ENCODE data around the gene ZCCHC14. TPM values are rescaled to one million over a fixed set of nuclear protein-coding genes. Genes with fewer than 3 reads are reported as not detected.
A peak's percentile ranks its signal among the peaks of the same experiment; 100 is the strongest.

ZCCHC14 gene
- total and polyA plus RNA-seq, 2 of the 13 experiments (the other 11 are each of a cell fraction or from before 2014, with no cell fraction given): 12.4 to 12.5 TPM

DNA sequence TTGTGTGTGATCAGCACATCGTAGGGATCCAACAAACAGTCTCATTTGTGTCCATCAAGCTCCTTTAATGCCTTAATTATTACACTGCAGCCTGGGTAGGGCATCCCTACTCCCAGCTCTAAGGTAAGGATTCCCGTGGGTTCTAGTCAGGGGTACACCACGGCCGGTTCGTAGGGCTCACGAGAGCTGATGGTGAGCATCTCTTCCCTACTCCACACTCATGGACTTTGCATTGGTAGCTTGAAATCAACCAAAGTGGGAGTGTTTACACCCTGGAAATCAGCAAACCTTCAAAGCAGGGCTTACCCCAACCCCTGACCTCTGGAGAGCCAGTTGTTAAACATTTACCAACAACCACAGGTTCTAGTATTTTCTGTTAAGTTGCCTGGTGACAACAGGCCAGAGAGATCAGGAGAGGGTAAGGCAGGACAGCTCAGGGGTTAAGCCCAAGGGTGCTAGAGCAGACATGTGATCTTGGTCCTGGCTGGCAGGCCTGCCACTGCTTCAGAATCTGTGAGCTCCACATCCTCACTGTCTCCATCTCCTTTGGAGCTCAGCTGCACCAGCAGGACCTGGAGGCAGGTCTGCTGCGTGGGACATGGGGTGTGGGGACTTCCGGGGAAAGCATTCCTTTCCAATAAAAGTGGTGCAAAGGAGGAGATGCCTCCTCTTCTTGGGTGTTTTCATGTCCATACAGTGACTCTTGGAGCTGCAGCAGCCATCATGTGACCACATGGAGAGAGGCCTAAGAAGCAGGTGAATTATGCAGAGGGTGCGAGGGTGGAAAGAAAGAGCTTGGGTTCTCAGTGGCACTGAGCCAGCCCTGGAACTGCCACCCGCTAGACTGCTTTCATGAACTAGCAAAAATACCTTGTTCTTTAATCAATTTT, 36.1 kb upstream of the ZCCHC14 start (continued):
- TF ChIP-seq, protein P1, sequence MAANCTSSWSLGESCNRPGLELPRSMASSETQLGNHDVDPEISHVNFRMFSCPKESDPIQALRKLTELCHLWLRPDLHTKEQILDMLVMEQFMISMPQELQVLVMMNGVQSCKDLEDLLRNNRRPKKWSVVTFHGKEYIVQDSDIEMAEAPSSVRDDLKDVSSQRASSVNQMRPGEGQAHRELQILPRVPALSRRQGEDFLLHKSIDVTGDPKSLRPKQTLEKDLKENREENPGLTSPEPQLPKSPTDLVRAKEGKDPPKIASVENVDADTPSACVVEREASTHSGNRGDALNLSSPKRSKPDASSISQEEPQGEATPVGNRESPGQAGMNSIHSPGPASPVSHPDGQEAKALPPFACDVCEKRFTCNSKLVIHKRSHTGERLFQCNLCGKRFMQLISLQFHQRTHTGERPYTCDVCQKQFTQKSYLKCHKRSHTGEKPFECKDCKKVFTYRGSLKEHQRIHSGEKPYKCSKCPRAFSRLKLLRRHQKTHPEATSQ (CRISPR knock-in tag; IDR thresholded peaks at IDR 0.05; ENCODE audit: borderline replicate concordance): 0 out of 2 replicates have a peak, but pooled peaks have one; percentile 63
- TF ChIP-seq, protein P2, sequence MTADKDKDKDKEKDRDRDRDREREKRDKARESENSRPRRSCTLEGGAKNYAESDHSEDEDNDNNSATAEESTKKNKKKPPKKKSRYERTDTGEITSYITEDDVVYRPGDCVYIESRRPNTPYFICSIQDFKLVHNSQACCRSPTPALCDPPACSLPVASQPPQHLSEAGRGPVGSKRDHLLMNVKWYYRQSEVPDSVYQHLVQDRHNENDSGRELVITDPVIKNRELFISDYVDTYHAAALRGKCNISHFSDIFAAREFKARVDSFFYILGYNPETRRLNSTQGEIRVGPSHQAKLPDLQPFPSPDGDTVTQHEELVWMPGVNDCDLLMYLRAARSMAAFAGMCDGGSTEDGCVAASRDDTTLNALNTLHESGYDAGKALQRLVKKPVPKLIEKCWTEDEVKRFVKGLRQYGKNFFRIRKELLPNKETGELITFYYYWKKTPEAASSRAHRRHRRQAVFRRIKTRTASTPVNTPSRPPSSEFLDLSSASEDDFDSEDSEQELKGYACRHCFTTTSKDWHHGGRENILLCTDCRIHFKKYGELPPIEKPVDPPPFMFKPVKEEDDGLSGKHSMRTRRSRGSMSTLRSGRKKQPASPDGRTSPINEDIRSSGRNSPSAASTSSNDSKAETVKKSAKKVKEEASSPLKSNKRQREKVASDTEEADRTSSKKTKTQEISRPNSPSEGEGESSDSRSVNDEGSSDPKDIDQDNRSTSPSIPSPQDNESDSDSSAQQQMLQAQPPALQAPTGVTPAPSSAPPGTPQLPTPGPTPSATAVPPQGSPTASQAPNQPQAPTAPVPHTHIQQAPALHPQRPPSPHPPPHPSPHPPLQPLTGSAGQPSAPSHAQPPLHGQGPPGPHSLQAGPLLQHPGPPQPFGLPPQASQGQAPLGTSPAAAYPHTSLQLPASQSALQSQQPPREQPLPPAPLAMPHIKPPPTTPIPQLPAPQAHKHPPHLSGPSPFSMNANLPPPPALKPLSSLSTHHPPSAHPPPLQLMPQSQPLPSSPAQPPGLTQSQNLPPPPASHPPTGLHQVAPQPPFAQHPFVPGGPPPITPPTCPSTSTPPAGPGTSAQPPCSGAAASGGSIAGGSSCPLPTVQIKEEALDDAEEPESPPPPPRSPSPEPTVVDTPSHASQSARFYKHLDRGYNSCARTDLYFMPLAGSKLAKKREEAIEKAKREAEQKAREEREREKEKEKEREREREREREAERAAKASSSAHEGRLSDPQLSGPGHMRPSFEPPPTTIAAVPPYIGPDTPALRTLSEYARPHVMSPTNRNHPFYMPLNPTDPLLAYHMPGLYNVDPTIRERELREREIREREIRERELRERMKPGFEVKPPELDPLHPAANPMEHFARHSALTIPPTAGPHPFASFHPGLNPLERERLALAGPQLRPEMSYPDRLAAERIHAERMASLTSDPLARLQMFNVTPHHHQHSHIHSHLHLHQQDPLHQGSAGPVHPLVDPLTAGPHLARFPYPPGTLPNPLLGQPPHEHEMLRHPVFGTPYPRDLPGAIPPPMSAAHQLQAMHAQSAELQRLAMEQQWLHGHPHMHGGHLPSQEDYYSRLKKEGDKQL (CRISPR knock-in tag; IDR thresholded peaks at IDR 0.05; ENCODE audit: low read depth): peak; percentile 81
- peak; percentile 94 for TF ChIP-seq BCL6 (CRISPR knock-in tag; IDR thresholded peaks at IDR 0.05)
- peak; percentile 91 for TF ChIP-seq HNF4G (IDR thresholded peaks at IDR 0.05; ENCODE audit: borderline replicate concordance, low read depth, low read length)
- TF ChIP-seq HNF4G (CRISPR knock-in tag; IDR thresholded peaks at IDR 0.05; ENCODE audit: borderline replicate concordance, low read depth): peak; percentile 94
- no peak for TF ChIP-seq HNRNPLL (IDR thresholded peaks at IDR 0.05; ENCODE audit: low read depth, low read length, poor library complexity, severe bottlenecking)
- no peak for TF ChIP-seq ZNF30 (CRISPR knock-in tag; IDR thresholded peaks at IDR 0.05)
- TF ChIP-seq, protein P3, sequence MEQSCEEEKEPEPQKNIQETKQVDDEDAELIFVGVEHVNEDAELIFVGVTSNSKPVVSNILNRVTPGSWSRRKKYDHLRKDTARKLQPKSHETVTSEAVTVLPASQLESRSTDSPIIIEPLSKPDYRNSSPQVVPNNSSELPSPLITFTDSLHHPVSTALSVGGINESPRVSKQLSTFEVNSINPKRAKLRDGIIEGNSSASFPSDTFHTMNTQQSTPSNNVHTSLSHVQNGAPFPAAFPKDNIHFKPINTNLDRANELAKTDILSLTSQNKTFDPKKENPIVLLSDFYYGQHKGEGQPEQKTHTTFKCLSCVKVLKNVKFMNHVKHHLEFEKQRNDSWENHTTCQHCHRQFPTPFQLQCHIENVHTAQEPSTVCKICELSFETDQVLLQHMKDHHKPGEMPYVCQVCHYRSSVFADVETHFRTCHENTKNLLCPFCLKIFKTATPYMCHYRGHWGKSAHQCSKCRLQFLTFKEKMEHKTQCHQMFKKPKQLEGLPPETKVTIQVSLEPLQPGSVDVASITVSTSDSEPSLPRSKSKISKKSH (CRISPR knock-in tag; IDR thresholded peaks at IDR 0.05; ENCODE audit: borderline replicate concordance): peak; percentile 65; the same call in 1 of the 2 replicates
- TF ChIP-seq TCF7 (IDR thresholded peaks at IDR 0.05; ENCODE audit: low read depth): peak; percentile 97
- peak; percentile 88 for TF ChIP-seq MEF2D (CRISPR knock-in tag; IDR thresholded peaks at IDR 0.05)
- TF ChIP-seq, protein P4, sequence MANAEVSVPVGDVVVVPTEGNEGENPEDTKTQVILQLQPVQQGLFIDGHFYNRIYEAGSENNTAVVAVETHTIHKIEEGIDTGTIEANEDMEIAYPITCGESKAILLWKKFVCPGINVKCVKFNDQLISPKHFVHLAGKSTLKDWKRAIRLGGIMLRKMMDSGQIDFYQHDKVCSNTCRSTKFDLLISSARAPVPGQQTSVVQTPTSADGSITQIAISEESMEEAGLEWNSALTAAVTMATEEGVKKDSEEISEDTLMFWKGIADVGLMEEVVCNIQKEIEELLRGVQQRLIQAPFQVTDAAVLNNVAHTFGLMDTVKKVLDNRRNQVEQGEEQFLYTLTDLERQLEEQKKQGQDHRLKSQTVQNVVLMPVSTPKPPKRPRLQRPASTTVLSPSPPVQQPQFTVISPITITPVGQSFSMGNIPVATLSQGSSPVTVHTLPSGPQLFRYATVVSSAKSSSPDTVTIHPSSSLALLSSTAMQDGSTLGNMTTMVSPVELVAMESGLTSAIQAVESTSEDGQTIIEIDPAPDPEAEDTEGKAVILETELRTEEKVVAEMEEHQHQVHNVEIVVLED (CRISPR knock-in tag; IDR thresholded peaks at IDR 0.05; ENCODE audit: borderline replicate concordance): peak; percentile 33; the same call in 1 of the 2 replicates
- peak; percentile 36; the same call in 1 of the 2 replicates for TF ChIP-seq KDM2A (CRISPR knock-in tag; IDR thresholded peaks at IDR 0.05; ENCODE audit: borderline replicate concordance, low read depth)
- TF ChIP-seq TARDBP (CRISPR knock-in tag; IDR thresholded peaks at IDR 0.05): peak; percentile 98
- TF ChIP-seq, protein P5, sequence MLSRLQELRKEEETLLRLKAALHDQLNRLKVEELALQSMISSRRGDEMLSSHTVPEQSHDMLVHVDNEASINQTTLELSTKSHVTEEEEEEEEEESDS (CRISPR knock-in tag; IDR thresholded peaks at IDR 0.05; ENCODE audit: borderline replicate concordance): no peak

Measured in HepG2 (cell line).